ENCODE data around the gene HEG1. TPM values are rescaled to one million over a fixed set of nuclear protein-coding genes. Genes with fewer than 3 reads are reported as not detected.

Gene HEG1
- total and polyA plus RNA-seq, 2 of the 8 experiments (the other 6 are each of a cell fraction or from before 2014, with no cell fraction given), result 5.3 to 9.7 TPM

DNA sequence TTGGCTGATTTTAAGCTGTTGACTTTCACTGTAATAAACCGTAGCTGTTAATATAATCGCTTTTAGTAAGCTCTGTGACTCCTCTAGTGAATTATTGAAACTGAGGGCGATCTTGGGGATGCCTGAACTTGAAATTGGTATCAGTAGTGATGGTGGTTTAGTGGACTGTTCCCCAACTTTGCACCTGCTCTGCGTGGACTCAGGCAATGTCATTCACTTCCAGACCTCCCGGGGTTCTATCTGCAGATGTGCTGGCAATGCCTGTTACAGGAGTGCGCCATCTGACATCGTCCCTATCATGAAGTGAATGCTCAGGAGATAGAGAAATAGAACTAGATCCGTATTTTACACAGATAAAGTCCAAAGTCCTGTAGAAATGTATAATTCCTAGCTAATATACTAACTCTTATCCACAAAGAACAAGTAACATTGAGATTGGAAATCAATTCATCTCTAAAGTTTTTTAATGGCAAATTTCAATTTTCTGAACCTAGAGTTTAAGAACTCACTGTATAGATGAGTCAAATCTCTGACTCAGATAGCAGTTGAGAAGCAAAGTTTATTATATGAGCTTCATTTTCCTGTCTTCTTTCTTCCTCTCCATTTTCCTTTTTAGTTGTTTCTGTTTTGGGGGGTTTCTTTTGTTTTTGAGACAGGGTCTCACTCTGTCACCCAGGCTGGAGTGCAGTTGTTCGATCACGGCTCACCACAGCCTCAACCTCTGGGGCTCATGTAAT is 51.8 kb downstream of the HEG1 start (continued):
- no peak for TF ChIP-seq JUN (IDR thresholded peaks at IDR 0.05; ENCODE audit: low read depth, low read length)

All from H1 (cell line).